BE2C (cell line): ENCODE measurements around the gene FOXD4. TPM values are rescaled to one million over a fixed set of nuclear protein-coding genes. Genes with fewer than 3 reads are reported as not detected.
"Not testable (repeated sequence)": the region's sequence is repeated elsewhere in the genome, so short reads cannot be mapped to it uniquely, and the experiment has no call there.

ENCODE experiments used
- DNase-seq: peaks from one replicate; pipeline ENCODE4 v3.0.0-alpha.2; 2020
- H3K27me3 ChIP-seq: fragments of 250-450 bp; sonication (Bioruptor Pico); 2 replicates; pipeline ENCODE4 v1.5.1; 2020; ENCODE audit warnings: mild to moderate bottlenecking
- H3K36me3 ChIP-seq: fragments of 250-450 bp; sonication (Bioruptor Pico); 2 replicates; pipeline ENCODE4 v1.5.1; 2020; ENCODE audit warnings: mild to moderate bottlenecking
- H3K4me1 ChIP-seq: fragments of 250-450 bp; sonication (Bioruptor Pico); 2 replicates; pipeline ENCODE4 v1.5.1; 2020
- H3K4me3 ChIP-seq: 2 replicates; pipeline ENCODE4 v1.5.1; 2011; ENCODE audit warnings: low read depth, low read length
- H3K9me3 ChIP-seq: fragments of 250-450 bp; sonication (Bioruptor Pico); 2 replicates; pipeline ENCODE4 v1.5.1; 2020
- polyA plus RNA-seq: library from polyadenylated mRNA; unstranded; fragments of >200 nt; gene quantifications from one replicate; pipeline ENCODE4 v1.2.1, GENCODE V29; 2012; ENCODE audit warnings: low read depth, missing spikeins; ENCODE audit not compliant: insufficient read length, insufficient read depth

Gene FOXD4
- 7.1 TPM for polyA plus RNA-seq

GRCh38 chr9:117995-118467 is at the start of gene FOXD4:
FOXD4 (minus strand) TSS chr9:118417; CDS start chr9:118119, 298 bp downstream.
- H3K4me1 ChIP-seq, H3K4me3 ChIP-seq, DNase-seq, H3K36me3 ChIP-seq, H3K9me3 ChIP-seq: not testable (repeated sequence)
- H3K27me3 ChIP-seq: peaks cover 31% of the 10 kb centered on the region

GRCh38 chr9:159871-160270 is 41.7 kb upstream of the FOXD4 start:
- not testable (repeated sequence) for H3K4me1 ChIP-seq, H3K9me3 ChIP-seq, DNase-seq, H3K4me3 ChIP-seq, H3K27me3 ChIP-seq, H3K36me3 ChIP-seq

- not testable (repeated sequence) for H3K36me3 ChIP-seq, DNase-seq, H3K27me3 ChIP-seq, H3K4me1 ChIP-seq, H3K9me3 ChIP-seq, H3K4me3 ChIP-seq
These were observed 33.0 kb upstream of the FOXD4 start for GRCh38 chr9:151173-151572.

GRCh38 chr9:139880-140279 is 21.7 kb upstream of the FOXD4 start:
- H3K9me3 ChIP-seq, DNase-seq, H3K36me3 ChIP-seq, H3K4me3 ChIP-seq, H3K27me3 ChIP-seq, H3K4me1 ChIP-seq: not testable (repeated sequence)

GRCh38 chr9:117144-117994 is 848 bp downstream of the FOXD4 start:
- not testable (repeated sequence) for H3K4me1 ChIP-seq, DNase-seq, H3K4me3 ChIP-seq, H3K36me3 ChIP-seq, H3K9me3 ChIP-seq
- H3K27me3 ChIP-seq: peaks cover 32% of the 10 kb centered on the region

GRCh38 chr9:116239-117077 is 1.8 kb downstream of the FOXD4 start:
- not testable (repeated sequence) for H3K4me1 ChIP-seq, DNase-seq, H3K36me3 ChIP-seq, H3K9me3 ChIP-seq, H3K4me3 ChIP-seq
- peaks cover 32% of the 10 kb centered on the region for H3K27me3 ChIP-seq

GRCh38 chr9:115118-115451 is 3.1 kb downstream of the FOXD4 start:
- not testable (repeated sequence) for H3K4me3 ChIP-seq, H3K4me1 ChIP-seq, H3K9me3 ChIP-seq, DNase-seq, H3K36me3 ChIP-seq
- H3K27me3 ChIP-seq: peaks cover 32% of the 10 kb centered on the region

GRCh38 chr9:114267-115117 is 3.7 kb downstream of the FOXD4 start:
- H3K4me1 ChIP-seq, DNase-seq, H3K36me3 ChIP-seq, H3K4me3 ChIP-seq, H3K9me3 ChIP-seq: not testable (repeated sequence)
- H3K27me3 ChIP-seq: peaks cover 35% of the 10 kb centered on the region

- DNase-seq: not testable (repeated sequence)
These were observed 4.5 kb downstream of the FOXD4 start for GRCh38 chr9:113468-114266.

GRCh38 chr9:112589-113467 is 5.4 kb downstream of the FOXD4 start:
- H3K4me1 ChIP-seq, DNase-seq, H3K4me3 ChIP-seq, H3K9me3 ChIP-seq, H3K36me3 ChIP-seq: not testable (repeated sequence)
- H3K27me3 ChIP-seq: peaks cover 40% of the 10 kb centered on the region

More at GRCh38 chr9:113468-114266, 4.5 kb downstream of the FOXD4 start:
- H3K4me1 ChIP-seq, H3K36me3 ChIP-seq, H3K9me3 ChIP-seq, H3K4me3 ChIP-seq: not testable (repeated sequence)
- peaks cover 40% of the 10 kb centered on the region for H3K27me3 ChIP-seq

GRCh38 chr9:110672-111071 is 7.5 kb downstream of the FOXD4 start:
- not testable (repeated sequence) for H3K4me1 ChIP-seq, DNase-seq, H3K4me3 ChIP-seq, H3K9me3 ChIP-seq, H3K36me3 ChIP-seq
- peaks cover 28% of the 10 kb centered on the region for H3K27me3 ChIP-seq

GRCh38 chr9:109540-109939 is 8.7 kb downstream of the FOXD4 start:
- H3K4me1 ChIP-seq, H3K4me3 ChIP-seq, H3K36me3 ChIP-seq, H3K9me3 ChIP-seq, DNase-seq: not testable (repeated sequence)
- peaks cover 24% of the 10 kb centered on the region for H3K27me3 ChIP-seq

GRCh38 chr9:108742-109495 is 9.3 kb downstream of the FOXD4 start:
- H3K27me3 ChIP-seq: peaks cover 18% of the 10 kb centered on the region
- not testable (repeated sequence) for DNase-seq, H3K4me1 ChIP-seq, H3K9me3 ChIP-seq, H3K36me3 ChIP-seq, H3K4me3 ChIP-seq
